Caco-2 (cell line): Measurements from ENCODE around the gene CNTN5. TPM values are rescaled to one million over a fixed set of nuclear protein-coding genes. Genes with fewer than 3 reads are reported as not detected.

ENCODE experiments used
- BruUV-seq: library from RNA; stranded (reverse); fragments of 400-500 nt; replicated peaks from 2 replicates; lab custom pipeline; 2021; lab: Mats Ljungman, UMichigan
- CTCF ChIA-PET: fragments of 300-600 bp; sonication (Branson Sonifier 250); formaldehyde crosslinking; loops from one replicate; lab custom pipeline; 2022; ENCODE audit warnings: antibody characterized with exemption; lab: Charles Lee
- POLR2A ChIA-PET: fragments of 300-600 bp; sonication (Branson Sonifier 250); formaldehyde crosslinking; loops from one replicate; lab custom pipeline; 2022; ENCODE audit warnings: antibody characterized with exemption; lab: Charles Lee
- DNase-seq, 2 experiments: peaks; one replicate each; pipeline versions ENCODE4 v3.0.0 to v3.0.0-alpha.2; 2020 to 2022
- H3K27me3 ChIP-seq: replicated peaks from 2 replicates; pipeline ENCODE4 v1.6.0; 2011; ENCODE audit warnings: low read length; ENCODE audit not compliant: control insufficient read depth, insufficient read depth
- H3K36me3 ChIP-seq: 2 replicates; pipeline ENCODE4 v1.5.1; 2011; ENCODE audit warnings: low read length; ENCODE audit not compliant: control insufficient read depth, insufficient read depth
- H3K4me1 ChIP-seq: fragments of 250-450 bp; sonication (Bioruptor Pico); 2 replicates; pipeline ENCODE4 v1.5.1; 2020; ENCODE audit warnings: mild to moderate bottlenecking
- H3K4me3 ChIP-seq: 2 replicates; pipeline ENCODE4 v1.5.1; 2011; ENCODE audit warnings: low read depth, mild to moderate bottlenecking, control low read depth, low read length
- H3K9me3 ChIP-seq: fragments of 250-450 bp; sonication (Bioruptor Pico); 2 replicates; pipeline ENCODE4 v1.5.1; 2020; ENCODE audit warnings: mild to moderate bottlenecking, moderate library complexity
- H3K27ac Mint-ChIP-seq: one replicate; pipeline ENCODE4 v1.8.0; 2022; ENCODE audit warnings: mixed read lengths; ENCODE audit not compliant: unreplicated experiment
- H3K27me3 Mint-ChIP-seq: one replicate; pipeline ENCODE4 v1.8.0; 2022; ENCODE audit warnings: mixed read lengths; ENCODE audit not compliant: insufficient read depth, unreplicated experiment
- H3K36me3 Mint-ChIP-seq: one replicate; pipeline ENCODE4 v1.8.0; 2022; ENCODE audit warnings: mild to moderate bottlenecking, mixed read lengths; ENCODE audit not compliant: insufficient read depth, unreplicated experiment
- H3K4me1 Mint-ChIP-seq: one replicate; pipeline ENCODE4 v1.8.0; 2022; ENCODE audit warnings: low read depth, mixed read lengths; ENCODE audit not compliant: unreplicated experiment
- H3K4me3 Mint-ChIP-seq: one replicate; pipeline ENCODE4 v1.8.0; 2022; ENCODE audit warnings: mild to moderate bottlenecking, moderate library complexity, mixed read lengths; ENCODE audit not compliant: unreplicated experiment
- H3K9me3 Mint-ChIP-seq: one replicate; pipeline ENCODE4 v1.8.0; 2022; ENCODE audit warnings: mixed read lengths; ENCODE audit not compliant: unreplicated experiment
- intact Hi-C: fragments of 100-400 bp; cut with micrococcal nuclease; formaldehyde crosslinking; loops from one replicate; pipeline ENCODE4 v1.10.0; 2022; ENCODE audit not compliant: unreplicated experiment
- total RNA-seq: library from RNA; stranded (reverse); gene quantifications from 2 replicates; pipeline ENCODE4 v1.2.3, GENCODE V29; 2022
- TF ChIP-seq, protein P1 (sequence below), 2 experiments: fragments of 200-600 bp in 1 of 2; IDR thresholded peaks; 1 replicate in 1 of 2; 2 replicates in 1 of 2; pipeline versions ENCODE4 v1.5.1 to v1.8.0; 2011 to 2022; ENCODE audit warnings: antibody characterized with exemption in 1 of 2, control low read depth in 1 of 2, inconsistent platforms in 1 of 2, low read depth in 1 of 2, low read length in 1 of 2, mild to moderate bottlenecking in 1 of 2, moderate library complexity in 1 of 2; ENCODE audit not compliant: insufficient read depth in 1 of 2, severe bottlenecking in 1 of 2, unreplicated experiment in 1 of 2

Gene CNTN5
- total RNA-seq, 1 experiment from 2014 or later, result 1.00 TPM

GRCh38 chr11:99535406-99535805, 514.7 kb downstream of the CNTN5 start:
- TF ChIP-seq, protein P1, sequence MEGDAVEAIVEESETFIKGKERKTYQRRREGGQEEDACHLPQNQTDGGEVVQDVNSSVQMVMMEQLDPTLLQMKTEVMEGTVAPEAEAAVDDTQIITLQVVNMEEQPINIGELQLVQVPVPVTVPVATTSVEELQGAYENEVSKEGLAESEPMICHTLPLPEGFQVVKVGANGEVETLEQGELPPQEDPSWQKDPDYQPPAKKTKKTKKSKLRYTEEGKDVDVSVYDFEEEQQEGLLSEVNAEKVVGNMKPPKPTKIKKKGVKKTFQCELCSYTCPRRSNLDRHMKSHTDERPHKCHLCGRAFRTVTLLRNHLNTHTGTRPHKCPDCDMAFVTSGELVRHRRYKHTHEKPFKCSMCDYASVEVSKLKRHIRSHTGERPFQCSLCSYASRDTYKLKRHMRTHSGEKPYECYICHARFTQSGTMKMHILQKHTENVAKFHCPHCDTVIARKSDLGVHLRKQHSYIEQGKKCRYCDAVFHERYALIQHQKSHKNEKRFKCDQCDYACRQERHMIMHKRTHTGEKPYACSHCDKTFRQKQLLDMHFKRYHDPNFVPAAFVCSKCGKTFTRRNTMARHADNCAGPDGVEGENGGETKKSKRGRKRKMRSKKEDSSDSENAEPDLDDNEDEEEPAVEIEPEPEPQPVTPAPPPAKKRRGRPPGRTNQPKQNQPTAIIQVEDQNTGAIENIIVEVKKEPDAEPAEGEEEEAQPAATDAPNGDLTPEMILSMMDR (IDR thresholded peaks at IDR 0.05; ENCODE audit: insufficient read depth in 1 of 2, low read depth in 1 of 2, low read length in 1 of 2, severe bottlenecking in 1 of 2, unreplicated experiment in 1 of 2), result no peak
- Mint-ChIP-seq H3K9me3 (no peaks in the 10 kb centered on the region), H3K27me3 (peaks cover 9% of the 10 kb centered on the region), H3K36me3 (no peaks in the 10 kb centered on the region), H3K27ac (no peak overlapping the region), H3K4me1 (no peaks in the 10 kb centered on the region), H3K4me3 (no peak overlapping the region)
- ChIA-PET CTCF (no interaction called here), POLR2A (no interaction called here)
- Histone ChIP-seq H3K27me3 (no peaks in the 10 kb centered on the region), H3K9me3 (no peaks in the 10 kb centered on the region), H3K4me3 (no peak overlapping the region), H3K36me3 (no peaks in the 10 kb centered on the region), H3K4me1 (no peaks in the 10 kb centered on the region)
- BruUV-seq, result no TSS peak
- DNase-seq, result no peak
- intact Hi-C loops, result no loop called here

DNA sequence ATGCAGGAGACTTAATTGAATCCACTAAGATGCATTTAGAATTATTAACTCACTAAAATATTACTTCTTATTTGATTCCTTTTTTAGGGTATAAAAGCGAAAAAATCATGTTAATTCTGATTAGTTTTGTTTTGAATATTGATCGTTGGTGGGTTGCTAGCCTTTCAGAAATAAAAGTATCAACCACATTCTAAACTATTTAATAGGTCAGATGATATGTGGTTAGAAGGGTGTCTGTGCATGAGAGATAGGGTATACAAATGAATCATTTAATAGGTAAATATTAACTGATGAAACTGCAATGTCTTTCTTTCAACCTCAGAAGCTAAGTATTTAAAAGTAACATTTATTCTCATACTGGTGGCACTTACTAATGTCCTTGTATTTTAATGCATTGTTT, 515.1 kb downstream of the CNTN5 start:
- TF ChIP-seq, protein P1 (IDR thresholded peaks at IDR 0.05; ENCODE audit: insufficient read depth in 1 of 2, low read depth in 1 of 2, low read length in 1 of 2, severe bottlenecking in 1 of 2, unreplicated experiment in 1 of 2), result no peak

DNA sequence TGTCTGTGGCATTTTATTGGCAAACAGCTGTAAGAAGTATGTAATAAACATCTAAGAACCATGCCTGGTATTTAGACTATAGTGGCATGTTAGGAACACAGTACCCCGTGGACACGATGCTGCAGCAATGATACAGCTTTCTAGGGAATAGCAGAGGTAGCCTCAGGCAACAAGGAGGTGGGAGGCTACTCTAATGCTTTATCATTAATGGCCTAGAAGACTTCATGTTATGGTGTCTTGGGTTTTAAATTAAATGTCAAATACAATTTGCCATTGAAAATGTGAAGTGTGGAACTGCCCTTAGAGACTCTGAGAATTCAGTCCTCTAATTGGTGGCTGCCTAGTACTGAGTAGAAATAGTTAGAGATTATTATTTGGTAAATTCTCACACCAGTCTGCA, 516.9 kb downstream of the CNTN5 start:
- no peak overlapping the region for H3K27ac Mint-ChIP-seq
- H3K27me3 ChIP-seq, result no peaks in the 10 kb centered on the region
- peaks cover 4% of the 10 kb centered on the region for H3K27me3 Mint-ChIP-seq
- no peaks in the 10 kb centered on the region for H3K9me3 ChIP-seq
- H3K4me1 ChIP-seq, result no peaks in the 10 kb centered on the region
- ChIA-PET POLR2A (no interaction called here), CTCF (no interaction called here)
- H3K9me3 Mint-ChIP-seq, result no peaks in the 10 kb centered on the region
- no TSS peak for BruUV-seq
- no peak overlapping the region for H3K4me3 Mint-ChIP-seq
- H3K4me1 Mint-ChIP-seq, result no peaks in the 10 kb centered on the region
- H3K36me3 ChIP-seq, result no peaks in the 10 kb centered on the region
- no peak for DNase-seq
- no peak overlapping the region for H3K4me3 ChIP-seq
- TF ChIP-seq, protein P1 (IDR thresholded peaks at IDR 0.05; ENCODE audit: insufficient read depth in 1 of 2, low read depth in 1 of 2, low read length in 1 of 2, severe bottlenecking in 1 of 2, unreplicated experiment in 1 of 2), result no peak
- intact Hi-C loops, result no loop called here
- H3K36me3 Mint-ChIP-seq, result no peaks in the 10 kb centered on the region

More for the DNA sequence above, 515.1 kb downstream of the CNTN5 start:
- Mint-ChIP-seq H3K4me3 (no peak overlapping the region), H3K27me3 (peaks cover 6% of the 10 kb centered on the region), H3K36me3 (no peaks in the 10 kb centered on the region), H3K27ac (no peak overlapping the region), H3K9me3 (no peaks in the 10 kb centered on the region), H3K4me1 (no peaks in the 10 kb centered on the region)
- H3K9me3 ChIP-seq, result no peaks in the 10 kb centered on the region
- no peak for DNase-seq
- no peaks in the 10 kb centered on the region for H3K4me1 ChIP-seq
- no peaks in the 10 kb centered on the region for H3K27me3 ChIP-seq
- no peaks in the 10 kb centered on the region for H3K36me3 ChIP-seq
- ChIA-PET CTCF (no interaction called here), POLR2A (no interaction called here)
- BruUV-seq, result no TSS peak
- intact Hi-C loops, result no loop called here
- H3K4me3 ChIP-seq, result no peak overlapping the region
